ENCODE results near the gene PPL.

Gene PPL

DNA sequence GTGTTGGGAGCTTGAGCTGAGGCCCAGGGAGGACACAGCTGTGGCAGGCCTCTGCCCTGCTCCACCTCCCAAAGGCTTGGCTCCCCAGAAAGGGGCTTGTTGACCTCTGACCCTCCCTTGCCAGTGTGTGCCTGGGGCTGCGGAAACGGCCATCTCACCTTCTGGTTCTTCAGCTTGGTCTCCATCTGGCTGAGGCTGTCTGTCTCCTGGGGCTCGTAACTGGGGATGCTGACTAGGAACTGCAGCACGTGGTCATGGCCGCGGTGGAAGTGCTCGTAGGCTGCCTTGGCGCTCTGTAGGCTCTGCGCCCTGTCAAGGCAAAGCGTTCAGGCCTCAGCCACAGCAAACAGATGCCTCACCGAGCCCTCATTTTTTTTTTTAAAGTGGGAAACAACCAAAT lies 46.9 kb downstream of the PPL start:
- no peak for DNase-seq (ENCODE audit: low read depth, low spot score)

DNA sequence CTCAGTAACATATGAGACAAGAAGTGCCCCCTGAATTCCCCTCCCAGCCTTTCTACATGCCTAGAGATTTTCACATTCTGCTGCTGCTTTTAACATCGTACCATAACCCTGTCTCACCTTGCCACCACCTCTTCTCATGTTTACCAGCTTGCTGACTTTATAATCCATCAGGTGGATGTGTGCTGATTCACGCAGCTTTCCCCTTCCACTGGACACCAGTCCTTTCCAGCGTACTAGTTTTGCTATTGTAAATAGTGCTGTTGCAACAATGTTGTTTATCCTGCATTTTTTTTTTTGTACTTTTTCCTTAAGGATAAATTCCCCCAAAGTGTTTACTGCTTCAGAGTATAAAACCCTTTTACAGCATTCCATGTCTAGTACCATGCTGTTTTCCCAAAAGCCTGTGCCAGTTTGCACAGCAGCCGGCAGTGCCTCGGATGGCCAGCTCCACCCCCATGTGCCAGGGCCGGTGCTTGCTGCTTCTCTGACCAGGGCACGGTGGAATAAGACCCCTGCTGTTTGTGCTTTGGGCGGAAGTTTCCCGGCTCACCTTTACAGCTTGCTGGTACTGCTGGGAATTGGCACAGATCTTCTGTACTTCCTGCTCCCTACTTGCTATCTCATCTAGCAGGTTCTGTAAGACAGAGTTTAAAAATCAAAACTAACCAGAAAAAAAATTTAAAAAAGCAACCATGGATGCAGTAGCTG lies 48.4 kb downstream of the PPL start:
- no peak for DNase-seq (ENCODE audit: low read depth, low spot score)

GRCh38 chr16:4886151-4886550 lies 50.8 kb downstream of the PPL start:
- no peak for DNase-seq (ENCODE audit: low read depth, low spot score)

DNA sequence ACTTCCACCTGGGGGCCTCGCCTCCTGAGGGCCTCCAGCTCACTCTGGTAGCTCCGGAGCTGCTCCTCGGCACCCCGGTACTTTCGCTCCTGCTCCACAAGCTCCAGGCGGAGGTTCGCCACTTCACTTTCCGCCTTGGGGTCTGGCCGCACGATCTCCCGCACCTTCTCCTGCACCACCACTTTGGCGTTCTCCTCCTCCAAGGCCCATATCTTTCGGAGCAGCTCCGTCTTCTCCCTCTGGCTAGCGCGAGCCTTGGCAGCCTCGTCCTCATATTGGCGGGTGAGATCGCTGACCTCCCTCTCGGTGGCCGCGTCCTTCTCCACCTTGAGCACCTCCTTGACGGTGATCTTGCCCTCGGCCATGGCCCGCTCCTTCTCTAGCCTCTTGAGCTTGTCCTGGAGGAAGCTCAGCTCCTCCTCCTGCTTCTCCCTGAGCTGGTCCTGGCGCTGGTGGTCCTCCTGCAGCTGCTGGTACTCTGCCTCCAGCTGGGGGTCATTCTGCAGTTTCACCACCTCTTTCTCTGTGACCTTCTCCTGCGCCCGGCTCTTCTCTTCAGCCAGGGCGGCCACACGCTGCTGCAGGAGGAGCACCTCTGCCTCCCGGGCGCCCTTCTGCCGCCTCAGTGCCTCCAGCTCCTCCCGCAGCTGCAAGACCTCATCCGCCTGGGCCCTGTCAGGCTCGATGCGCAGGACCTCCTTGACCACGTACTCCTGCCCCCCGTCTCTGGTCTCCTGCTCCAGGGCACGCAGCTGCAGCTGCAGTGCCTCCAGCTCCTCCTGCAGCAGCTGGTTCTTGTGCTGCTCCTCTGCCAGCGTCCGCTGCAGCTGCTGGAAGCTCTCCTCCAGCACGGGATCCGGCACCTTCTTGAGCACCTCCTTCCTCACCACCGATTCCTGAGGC lies 51.7 kb downstream of the PPL start:
- DNase-seq (ENCODE audit: low read depth, low spot score), result no peak

GRCh38 chr16:4884209-4884608 lies 52.7 kb downstream of the PPL start:
- DNase-seq (ENCODE audit: low read depth, low spot score), result no peak

GRCh38 chr16:4883501-4883900 lies 53.4 kb downstream of the PPL start:
- no peak for DNase-seq (ENCODE audit: low read depth, low spot score)

GRCh38 chr16:4882633-4883285 lies 54.2 kb downstream of the PPL start:
- DNase-seq (ENCODE audit: low read depth, low spot score), result no peak

GRCh38 chr16:4882000-4882632 lies 54.8 kb downstream of the PPL start:
- DNase-seq (ENCODE audit: low read depth, low spot score), result no peak

- DNase-seq (ENCODE audit: low read depth, low spot score), result no peak
These were observed 56.9 kb downstream of the PPL start for GRCh38 chr16:4880006-4880580.

DNA sequence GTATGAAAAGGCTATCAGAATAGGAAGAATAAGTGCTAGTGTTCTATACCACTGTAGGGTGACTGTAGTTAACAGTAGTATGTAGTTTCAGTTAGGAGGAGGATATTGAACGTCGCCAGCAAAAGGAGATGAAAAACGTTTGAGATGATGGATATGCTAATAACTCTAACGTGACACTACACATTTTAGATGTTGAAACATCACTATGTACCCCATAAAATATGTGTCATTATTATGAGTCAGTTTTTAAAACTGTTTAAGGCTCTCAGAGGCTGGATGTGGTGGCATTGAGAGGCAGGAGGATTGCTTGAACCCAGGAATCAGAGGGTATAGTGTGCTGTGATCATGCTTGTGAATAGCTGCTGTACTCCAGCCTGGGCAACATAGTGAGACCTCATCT lies 57.9 kb downstream of the PPL start:
- DNase-seq (ENCODE audit: low read depth, low spot score), result no peak

GRCh38 chr16:4877380-4877685 lies 59.6 kb downstream of the PPL start:
- no peak for DNase-seq (ENCODE audit: low read depth, low spot score)

- DNase-seq (ENCODE audit: low read depth, low spot score), result no peak
These were observed 60.1 kb downstream of the PPL start for GRCh38 chr16:4876646-4877379.

- no peak for DNase-seq (ENCODE audit: low read depth, low spot score)
These were observed 62.3 kb downstream of the PPL start for GRCh38 chr16:4874666-4875065.

- no peak for DNase-seq (ENCODE audit: low read depth, low spot score)
These were observed 63.9 kb downstream of the PPL start for GRCh38 chr16:4873091-4873490.

DNA sequence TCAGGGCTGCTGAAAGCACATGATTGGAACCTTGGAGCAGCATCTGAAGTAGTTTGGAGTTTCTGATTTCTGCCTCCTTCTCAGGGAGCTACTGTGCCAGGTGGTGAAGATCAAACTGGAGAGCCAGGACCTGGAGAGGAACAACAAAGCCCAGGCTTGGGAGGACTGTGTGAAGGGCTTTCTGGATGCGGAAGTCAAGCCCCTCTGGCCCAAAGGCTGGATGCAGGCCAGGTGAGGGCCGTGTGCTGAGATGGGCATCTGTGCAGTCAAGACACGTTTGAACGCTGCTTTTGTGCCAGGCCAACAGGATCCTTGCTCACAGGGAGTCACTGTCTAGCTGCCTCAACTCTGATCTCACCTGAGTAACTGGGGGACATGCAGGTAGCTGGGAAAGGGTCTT lies 65.9 kb downstream of the PPL start:
- no peak for DNase-seq (ENCODE audit: low read depth, low spot score)

DNA sequence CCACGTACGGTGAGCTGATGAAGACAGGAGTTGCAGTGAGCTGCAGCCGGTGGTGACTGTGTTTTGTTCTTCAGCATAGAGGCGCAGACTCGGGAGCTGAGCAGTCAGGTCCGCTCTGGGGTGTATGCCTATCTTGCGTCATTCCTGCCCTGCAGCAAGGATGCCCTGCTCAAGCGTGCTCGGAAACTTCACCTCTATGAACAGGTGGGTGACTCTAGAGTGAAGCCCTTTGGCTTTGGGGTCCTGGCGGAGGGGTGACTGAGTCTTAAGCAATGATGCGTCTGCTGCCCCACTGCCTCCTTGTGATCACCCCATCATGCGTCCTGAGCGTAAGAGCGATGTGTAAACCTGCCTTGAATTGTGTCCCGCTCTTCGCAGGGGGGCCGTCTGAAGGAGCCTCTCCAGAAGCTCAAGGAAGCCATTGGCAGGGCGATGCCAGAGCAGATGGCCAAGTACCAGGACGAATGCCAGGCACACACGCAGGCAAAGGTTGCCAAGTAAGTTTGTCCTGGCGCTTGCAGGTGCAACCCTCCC lies 66.7 kb downstream of the PPL start:
- no peak for DNase-seq (ENCODE audit: low read depth, low spot score)

DNA sequence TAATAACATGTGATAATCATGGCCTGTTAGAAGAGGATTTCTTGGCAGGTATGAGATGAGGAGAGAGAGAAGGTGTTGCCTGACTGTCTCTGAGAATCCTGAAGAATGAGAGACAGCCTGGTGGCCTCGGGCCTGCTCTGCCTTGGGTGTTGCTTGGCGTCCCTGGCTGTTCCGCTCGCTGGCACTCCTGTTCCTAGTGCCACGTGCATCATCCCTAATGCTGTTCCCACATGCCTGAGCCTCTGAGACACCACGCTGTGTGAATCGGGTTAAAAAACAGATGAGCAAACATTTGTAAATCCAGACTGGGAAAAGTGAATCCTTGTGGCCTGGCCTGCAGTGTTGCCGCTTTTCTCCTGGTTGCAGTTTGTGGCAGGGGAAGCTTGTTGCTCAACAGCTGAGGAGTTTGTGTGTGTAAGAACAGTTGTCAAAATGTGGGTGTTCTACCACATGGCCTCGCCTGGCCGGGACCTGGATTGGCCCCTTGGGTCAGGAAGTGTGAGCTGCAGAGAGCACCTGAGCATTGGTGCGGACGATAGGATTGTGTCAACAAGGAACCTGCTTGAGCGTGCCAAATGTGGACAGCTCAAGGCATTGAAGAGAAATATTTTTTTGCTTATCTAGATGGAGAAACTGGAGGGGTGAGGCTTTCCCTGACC lies 67.7 kb downstream of the PPL start:
- DNase-seq (ENCODE audit: low read depth, low spot score), result no peak

DNA sequence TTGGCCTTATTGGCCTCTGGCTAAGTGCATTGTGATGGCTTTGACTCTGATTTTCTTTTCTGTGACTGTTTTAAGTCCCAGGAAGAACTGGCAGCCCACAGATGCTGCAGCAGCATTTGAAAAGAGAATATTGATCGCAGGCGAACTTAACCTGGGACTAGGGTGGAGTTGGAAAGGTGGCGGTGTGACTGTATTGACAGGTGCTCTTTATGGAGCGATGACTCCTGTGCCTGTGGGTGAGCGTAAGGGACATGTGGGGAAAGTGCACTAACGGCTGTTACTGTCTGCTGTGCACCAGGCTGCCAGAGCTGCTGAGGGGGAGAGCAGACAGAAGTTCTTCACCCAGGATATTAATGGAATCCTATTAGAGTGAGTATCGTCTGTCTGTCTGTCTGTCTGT lies 68.4 kb downstream of the PPL start:
- no peak for DNase-seq (ENCODE audit: low read depth, low spot score)

DNA sequence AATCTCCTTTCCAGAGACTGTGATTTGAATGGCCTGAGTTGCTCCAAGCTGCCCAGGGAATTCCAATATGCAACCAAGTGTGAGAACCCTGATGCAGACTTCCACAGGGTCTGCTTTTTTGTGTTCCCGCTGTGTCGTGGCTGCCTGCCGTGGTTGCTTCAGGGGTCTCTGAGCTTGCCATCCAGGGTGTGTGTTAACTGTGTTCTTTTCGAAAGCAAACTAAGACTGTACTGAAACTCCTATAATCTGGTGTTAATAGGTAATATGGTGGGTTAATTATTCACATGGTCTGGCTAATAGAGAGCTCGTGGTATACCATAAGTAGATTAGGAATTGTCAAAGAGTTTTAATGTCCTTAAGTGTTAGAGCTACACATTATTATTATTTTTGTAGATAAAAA lies 68.9 kb downstream of the PPL start:
- DNase-seq (ENCODE audit: low read depth, low spot score), result no peak

GRCh38 chr16:4866586-4866985 lies 70.4 kb downstream of the PPL start:
- no peak for DNase-seq (ENCODE audit: low read depth, low spot score)
